Activated CD4-positive, alpha-beta T cell treated with anti-CD3 and anti-CD28 coated beads, Interleukin-2, Interleukin-4, amounts not matched to agents 100 ng/mL and 50 ng/mL, durations not matched to agents 16 hours and 8 hours (primary cell): ENCODE measurements around the gene MAP4K4.

Source experiments
- DNase-seq: peaks from one replicate; pipeline ENCODE4 v3.0.0-alpha.2; 2020; ENCODE audit warnings: low spot score

Gene MAP4K4

GRCh38 chr2:101692766-101693165 lies 4.7 kb upstream of the MAP4K4 start:
- no peak for DNase-seq

DNA sequence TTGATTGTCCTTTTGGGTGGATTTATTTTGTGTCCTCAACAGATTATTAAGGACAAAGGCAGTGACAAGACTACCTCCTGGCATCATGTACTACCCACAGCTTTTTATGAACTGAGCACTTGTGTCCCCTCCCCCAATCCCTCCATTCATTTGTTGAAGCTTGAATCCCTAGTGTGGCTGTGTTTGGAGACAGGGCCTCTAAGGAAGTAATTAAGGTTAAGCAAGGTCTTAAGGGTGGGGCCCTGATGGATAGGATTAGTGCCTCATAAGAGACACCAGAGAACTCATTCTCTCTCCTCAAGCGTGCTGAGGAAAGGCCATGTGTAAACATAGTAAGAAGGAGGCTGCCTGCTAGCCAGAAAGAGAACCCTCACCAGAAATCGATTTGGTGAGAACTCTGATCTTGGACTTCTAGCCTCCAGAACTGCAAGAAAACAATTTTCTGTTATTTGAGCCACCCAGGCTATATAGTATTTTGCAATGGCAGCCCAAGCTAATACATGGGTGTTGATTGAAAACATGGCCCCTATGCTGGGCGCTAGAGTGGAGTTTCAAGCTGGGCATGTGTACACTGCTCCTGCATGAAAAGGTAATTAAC lies 3.4 kb upstream of the MAP4K4 start:
- DNase-seq: no peak

GRCh38 chr2:101696272-101697123 lies 1.0 kb upstream of the MAP4K4 start:
- peak; percentile 20 for DNase-seq

DNA sequence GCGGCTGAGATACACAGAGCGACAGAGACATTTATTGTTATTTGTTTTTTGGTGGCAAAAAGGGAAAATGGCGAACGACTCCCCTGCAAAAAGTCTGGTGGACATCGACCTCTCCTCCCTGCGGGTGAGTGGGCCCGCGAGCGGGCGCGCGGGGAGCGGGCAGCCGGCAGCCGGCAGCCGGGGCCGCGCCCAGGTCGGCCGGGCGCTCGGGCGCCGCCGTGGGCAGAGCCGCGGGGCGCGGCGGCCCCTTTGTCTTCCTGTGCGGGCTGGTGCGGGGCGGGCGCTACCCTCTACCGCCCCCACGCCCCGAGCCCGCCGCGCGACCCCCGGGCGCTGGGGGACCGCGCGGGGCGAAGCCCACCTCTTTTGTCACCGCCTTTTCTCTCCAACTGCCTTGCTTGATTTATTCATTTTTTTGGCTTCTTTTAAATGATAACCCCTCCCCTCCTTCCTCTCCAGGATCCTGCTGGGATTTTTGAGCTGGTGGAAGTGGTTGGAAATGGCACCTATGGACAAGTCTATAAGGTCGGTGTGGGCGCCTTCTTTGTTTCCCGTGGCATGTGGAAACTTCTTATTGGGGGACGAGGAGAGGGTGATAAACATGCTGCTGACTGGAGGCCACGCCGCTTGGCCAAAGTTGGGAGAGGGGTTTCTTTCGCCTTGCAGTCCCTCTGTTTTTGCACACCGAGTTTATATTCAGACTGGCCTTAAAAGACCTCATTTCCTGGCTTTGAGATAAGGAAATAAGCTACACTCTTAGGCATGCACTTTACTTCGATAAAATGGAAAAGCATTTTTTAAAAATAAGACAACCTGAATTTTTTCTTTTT lies 722 bp downstream of the MAP4K4 start:
- peak; percentile 10 for DNase-seq

- DNase-seq: no peak
Measured at GRCh38 chr2:101698844-101699754, 1.6 kb downstream of the MAP4K4 start.

- no peak for DNase-seq
Measured at GRCh38 chr2:101699755-101700461, 2.4 kb downstream of the MAP4K4 start.

DNA sequence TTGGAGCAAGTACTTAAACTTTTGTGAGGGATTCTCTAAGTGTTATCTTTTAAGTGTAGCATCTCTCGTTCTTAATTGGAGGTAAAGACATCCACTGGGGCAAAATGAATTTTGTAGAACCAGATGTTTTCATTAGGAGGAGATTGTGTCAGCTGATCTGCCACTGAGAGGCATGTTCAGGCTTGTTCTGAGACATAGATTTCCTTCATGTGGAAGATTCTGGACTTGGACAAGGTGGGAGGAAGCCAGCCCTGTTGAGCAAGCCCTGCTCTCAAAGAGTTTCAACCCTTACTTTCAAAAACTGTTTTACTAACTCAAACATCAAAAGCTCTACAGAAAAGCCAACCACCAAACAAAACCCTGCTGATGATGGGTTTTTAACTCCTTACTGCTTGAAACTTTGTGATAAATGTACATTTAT lies 6.5 kb downstream of the MAP4K4 start:
- DNase-seq: peak; percentile 41

DNA sequence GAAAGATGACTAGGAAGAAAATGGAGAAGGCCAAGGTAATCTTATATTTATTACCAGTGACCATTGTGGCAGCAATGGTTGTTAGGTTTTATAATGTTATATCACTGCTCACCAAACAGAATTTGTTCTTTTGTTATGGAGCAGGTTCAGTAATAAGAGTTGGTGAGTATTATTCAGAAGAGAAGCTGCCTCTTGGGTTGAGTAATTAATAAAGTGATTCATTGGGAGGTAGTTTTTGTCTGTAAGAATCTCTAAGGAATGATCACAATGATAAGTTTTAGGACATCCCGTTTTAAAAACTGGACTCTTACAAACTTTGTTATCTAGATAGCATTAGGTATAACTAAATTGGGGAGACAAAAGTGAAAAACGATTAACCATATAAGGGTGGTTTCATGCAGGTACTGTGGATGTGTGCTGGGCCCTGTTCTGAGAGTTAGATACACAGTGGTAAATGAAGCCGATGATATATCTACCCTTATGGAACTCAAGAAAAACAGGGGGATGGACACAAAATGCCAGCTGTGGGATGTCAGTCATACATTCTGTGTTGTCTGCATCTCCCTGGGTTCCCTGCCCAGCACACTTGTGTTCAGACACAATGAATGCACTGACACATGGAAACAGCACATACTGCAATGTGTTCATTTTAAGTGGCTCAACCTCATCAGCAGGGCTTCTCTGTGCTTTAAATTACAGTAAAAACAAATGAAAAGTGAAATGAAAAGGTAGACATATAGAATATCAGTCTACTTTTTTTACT lies 7.5 kb downstream of the MAP4K4 start:
- DNase-seq: no peak

- no peak for DNase-seq
Measured at GRCh38 chr2:101706121-101706818, 8.8 kb downstream of the MAP4K4 start.

- DNase-seq: peak; percentile 78
Measured at GRCh38 chr2:101706819-101707177, 9.3 kb downstream of the MAP4K4 start.

DNA sequence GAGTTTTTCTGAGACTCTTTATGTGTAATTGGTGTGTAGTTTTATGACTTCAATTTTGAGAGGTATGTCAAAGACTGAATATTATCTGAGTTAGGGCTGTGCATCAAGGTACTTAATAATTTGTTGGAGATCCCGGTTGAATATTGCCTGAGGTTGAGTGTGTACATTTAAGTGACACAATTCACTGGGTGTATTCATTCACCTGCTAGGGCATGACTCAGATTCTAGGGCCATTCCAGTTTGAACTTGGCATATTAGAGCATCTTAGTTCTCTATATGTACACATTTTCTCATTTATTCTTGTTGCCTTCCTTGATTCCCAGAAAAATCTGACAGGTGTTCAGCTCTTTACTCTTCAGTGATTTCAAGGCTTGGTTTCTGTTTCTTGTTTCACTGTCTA lies 12.5 kb downstream of the MAP4K4 start:
- DNase-seq: no peak

GRCh38 chr2:101710471-101711318 lies 13.2 kb downstream of the MAP4K4 start:
- peak; percentile 75 for DNase-seq

GRCh38 chr2:101714118-101714517 lies 16.6 kb downstream of the MAP4K4 start:
- DNase-seq: no peak

GRCh38 chr2:101717071-101717845 lies 19.8 kb downstream of the MAP4K4 start:
- peak; percentile 80 for DNase-seq

GRCh38 chr2:101718479-101718878 lies 21.0 kb downstream of the MAP4K4 start:
- no peak for DNase-seq

- DNase-seq: peak; percentile 77
Measured at GRCh38 chr2:101718993-101719571, 21.6 kb downstream of the MAP4K4 start.

- no peak for DNase-seq
Measured at GRCh38 chr2:101720732-101721131, 23.2 kb downstream of the MAP4K4 start.

- no peak for DNase-seq
Measured at GRCh38 chr2:101722864-101723263, 25.4 kb downstream of the MAP4K4 start.
